ENCODE data around the gene CHD5.

Gene CHD5

DNA sequence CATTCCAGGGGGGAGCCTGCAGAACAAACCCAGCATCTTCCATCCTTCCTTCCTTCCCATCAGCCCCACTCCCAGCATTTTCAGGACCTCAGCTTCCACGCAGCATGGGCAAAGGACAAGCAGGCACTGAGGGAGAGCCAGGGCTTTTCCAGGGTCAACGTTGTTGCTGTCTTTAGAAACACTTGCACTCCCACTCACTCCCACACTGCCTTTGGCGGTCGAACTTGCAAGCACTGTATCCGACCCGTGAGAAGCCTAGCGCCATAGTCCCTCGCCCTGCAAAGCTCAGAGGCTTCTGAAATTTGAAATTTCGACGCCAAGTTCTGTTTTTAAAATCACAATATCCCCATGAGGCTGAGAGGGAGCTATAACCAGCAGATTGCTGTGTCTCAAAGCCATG lies 87.0 kb downstream of the CHD5 start:
- H3K27ac ChIP-seq = no peak overlapping the region

GRCh38 chr1:6092211-6092610 lies 87.9 kb downstream of the CHD5 start:
- TF ChIP-seq CTCF (IDR thresholded peaks at IDR 0.05) (no peak), ZFX (IDR thresholded peaks at IDR 0.05; ENCODE audit: borderline replicate concordance) (no peak)
- no peak overlapping the region for H3K27ac ChIP-seq

More for the DNA sequence above, 87.0 kb downstream of the CHD5 start:
- TF ChIP-seq ZFX (IDR thresholded peaks at IDR 0.05; ENCODE audit: borderline replicate concordance) (no peak), CTCF (IDR thresholded peaks at IDR 0.05) (no peak)

DNA sequence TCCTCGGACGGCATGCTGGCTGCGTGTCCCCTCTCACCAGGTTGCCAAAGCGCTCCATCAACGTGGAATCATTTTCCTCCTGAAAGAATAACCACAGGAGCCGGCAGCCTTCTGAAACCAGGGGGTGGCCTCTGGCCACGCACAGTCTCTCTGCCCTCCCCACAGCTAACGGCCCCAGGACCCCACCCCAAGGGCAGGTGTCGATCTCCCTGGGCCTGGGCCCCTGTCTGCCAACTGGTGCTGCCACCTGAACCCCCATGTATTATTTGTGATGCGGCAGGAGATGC lies 88.4 kb downstream of the CHD5 start:
- no peak for TF ChIP-seq CTCF (IDR thresholded peaks at IDR 0.05)
- no peak for TF ChIP-seq ZFX (IDR thresholded peaks at IDR 0.05; ENCODE audit: borderline replicate concordance)
- no peak overlapping the region for H3K27ac ChIP-seq

DNA sequence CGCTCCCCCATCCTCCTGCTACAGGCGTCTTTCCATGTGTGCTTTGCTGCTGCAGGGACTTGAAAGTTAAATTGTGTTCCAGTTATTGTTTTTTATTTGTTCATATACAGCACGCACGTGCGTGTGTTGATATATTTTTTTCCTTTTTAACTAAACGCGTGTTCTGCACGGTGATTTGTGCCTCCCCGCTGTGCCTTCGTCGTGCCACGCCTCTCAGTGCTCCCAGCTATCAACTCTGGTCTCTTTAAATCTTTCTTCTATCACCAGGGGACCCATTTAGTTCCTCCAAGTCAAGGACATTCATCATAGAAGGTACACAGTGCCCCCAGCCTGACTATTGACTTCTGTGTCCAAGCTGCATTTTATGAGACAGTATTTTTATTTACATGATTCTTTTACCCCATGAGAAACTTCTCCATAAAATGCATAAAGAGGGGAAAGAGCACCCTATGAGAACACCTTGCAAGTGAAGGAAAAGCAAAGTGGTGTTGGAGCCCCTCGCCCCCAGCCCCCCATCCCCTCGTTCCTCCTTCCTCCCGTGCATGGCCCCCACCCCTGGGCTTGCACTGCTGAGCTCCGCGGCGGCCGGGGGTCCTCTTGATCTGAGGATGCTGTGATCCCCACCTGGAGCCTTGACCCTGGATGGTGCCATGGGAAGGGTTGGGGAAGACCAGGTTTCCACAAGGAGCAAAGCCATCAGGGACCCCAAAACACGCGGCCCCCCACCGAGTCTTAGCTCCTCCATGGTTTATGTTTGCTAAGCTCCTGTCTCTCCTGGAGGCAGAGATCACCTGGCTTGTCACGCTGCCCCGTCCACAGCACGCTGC lies 88.9 kb downstream of the CHD5 start:
- no peak overlapping the region for H3K27ac ChIP-seq
- TF ChIP-seq CTCF (IDR thresholded peaks at IDR 0.05) (no peak), ZFX (IDR thresholded peaks at IDR 0.05; ENCODE audit: borderline replicate concordance) (no peak)

GRCh38 chr1:6090288-6090687 lies 89.8 kb downstream of the CHD5 start:
- no peak overlapping the region for H3K27ac ChIP-seq
- TF ChIP-seq ZFX (IDR thresholded peaks at IDR 0.05; ENCODE audit: borderline replicate concordance) (no peak), CTCF (IDR thresholded peaks at IDR 0.05) (no peak)

DNA sequence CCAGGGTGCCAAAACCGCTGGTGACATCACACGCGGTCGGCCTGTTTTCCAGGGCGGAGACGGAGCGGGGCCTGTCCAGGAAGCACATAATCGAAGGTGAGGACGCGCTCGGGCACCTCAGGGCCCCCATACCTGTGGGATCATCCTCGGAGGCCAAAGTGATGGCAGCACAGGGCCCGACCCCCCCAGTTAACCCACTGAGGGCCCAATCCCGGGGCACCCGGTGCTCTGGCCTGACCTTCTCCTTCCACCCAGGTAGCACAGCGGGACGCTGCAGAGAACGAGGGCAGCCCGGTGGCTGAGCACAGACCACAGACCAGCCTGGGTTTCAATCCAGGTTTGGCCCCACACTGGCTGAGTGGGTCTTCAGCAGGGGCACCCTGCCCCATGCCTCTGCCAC lies 91.2 kb downstream of the CHD5 start:
- TF ChIP-seq CTCF (IDR thresholded peaks at IDR 0.05) = no peak
- no peak for TF ChIP-seq ZFX (IDR thresholded peaks at IDR 0.05; ENCODE audit: borderline replicate concordance)
- H3K27ac ChIP-seq = no peak overlapping the region

GRCh38 chr1:6087958-6088357 lies 92.2 kb downstream of the CHD5 start:
- no peak overlapping the region for H3K27ac ChIP-seq
- TF ChIP-seq ZFX (IDR thresholded peaks at IDR 0.05; ENCODE audit: borderline replicate concordance) = no peak
- no peak for TF ChIP-seq CTCF (IDR thresholded peaks at IDR 0.05)
